Neural cell (in vitro differentiated cells): ENCODE results near the gene MOB2. TPM values are rescaled to one million over a fixed set of nuclear protein-coding genes. Genes with fewer than 3 reads are reported as not detected.

ENCODE experiments used
- H2AFZ ChIP-seq: fragments of 200-600, 300-800 bp; sonication (generic), shearing (Covaris generic); 2 replicates; pipeline ENCODE4 v1.6.0; 2014; ENCODE audit warnings: low read depth, mild to moderate bottlenecking, antibody characterized with exemption, low read length, moderate library complexity
- H3F3A ChIP-seq: fragments of 200-600 bp; shearing (Covaris generic); 2 replicates; pipeline ENCODE4 v1.6.1; 2016; ENCODE audit warnings: mild to moderate bottlenecking, moderate library complexity, mixed read lengths, antibody characterized with exemption, low read length; ENCODE audit not compliant: insufficient read depth, poor library complexity, severe bottlenecking
- H3K27ac ChIP-seq: fragments of 200-600, 300-800 bp; sonication (generic), shearing (Covaris generic); 2 replicates; pipeline ENCODE4 v1.5.1; 2014; ENCODE audit warnings: mild to moderate bottlenecking, low read length, moderate library complexity
- H3K27me3 ChIP-seq: fragments of 300-800, 200-600 bp; sonication (generic), shearing (Covaris generic); 2 replicates; pipeline ENCODE4 v1.6.0; 2014; ENCODE audit warnings: mild to moderate bottlenecking, low read depth, low read length, moderate library complexity; ENCODE audit not compliant: insufficient read depth
- H3K36me3 ChIP-seq: fragments of 300-800, 200-600 bp; sonication (generic), shearing (Covaris generic); 2 replicates; pipeline ENCODE4 v1.5.1; 2014; ENCODE audit warnings: mild to moderate bottlenecking, antibody characterized with exemption, low read length, moderate library complexity; ENCODE audit not compliant: insufficient read depth
- H3K4me2 ChIP-seq: fragments of 300-800, 200-600 bp; sonication (generic), shearing (Covaris generic); 2 replicates; pipeline ENCODE4 v1.6.0; 2014; ENCODE audit warnings: mild to moderate bottlenecking, low read length
- H3K4me3 ChIP-seq: fragments of 300-800, 200-600 bp; sonication (generic), shearing (Covaris generic); 2 replicates; pipeline ENCODE4 v1.5.1; 2014; ENCODE audit warnings: mild to moderate bottlenecking, low read length, moderate library complexity
- H3K79me2 ChIP-seq: fragments of 200-600 bp; shearing (Covaris generic); replicated peaks from 2 replicates; pipeline ENCODE4 v1.6.0; 2014; ENCODE audit warnings: mild to moderate bottlenecking, low read length, moderate library complexity; ENCODE audit not compliant: insufficient read depth
- H3K9ac ChIP-seq: fragments of 300-800, 200-600 bp; sonication (generic), shearing (Covaris generic); 2 replicates; pipeline ENCODE4 v1.6.1; 2016; ENCODE audit warnings: mild to moderate bottlenecking, low read length, mixed read lengths
- H3K9me2 ChIP-seq: fragments of 200-600 bp; shearing (Covaris generic); 2 replicates; pipeline ENCODE4 v1.6.1; 2016; ENCODE audit warnings: mild to moderate bottlenecking, low read length, mixed read lengths; ENCODE audit not compliant: insufficient read depth
- H3K9me3 ChIP-seq: fragments of 200-600, 300-800 bp; sonication (generic), shearing (Covaris generic); 2 replicates; pipeline ENCODE4 v1.6.1; 2016; ENCODE audit warnings: mild to moderate bottlenecking, mixed run types, low read length, moderate library complexity, mixed read lengths
- H4K20me1 ChIP-seq: fragments of 200-600 bp; shearing (Covaris generic); 2 replicates; pipeline ENCODE4 v1.6.1; 2016; ENCODE audit warnings: mild to moderate bottlenecking, mixed run types; ENCODE audit not compliant: insufficient read depth
- CTCF ChIP-seq: fragments of 450-650 bp; IDR thresholded peaks from 2 replicates; pipeline ENCODE4 v1.5.1; 2014; ENCODE audit warnings: antibody characterized with exemption, mild to moderate bottlenecking, moderate library complexity; ENCODE audit not compliant: poor library complexity, severe bottlenecking
- EP300 ChIP-seq: fragments of 450-650 bp; conservative IDR thresholded peaks from 2 replicates; pipeline ENCODE4 v1.6.1; 2014; ENCODE audit warnings: antibody characterized with exemption, mild to moderate bottlenecking, moderate library complexity; ENCODE audit not compliant: poor library complexity, severe bottlenecking
- EZH2 ChIP-seq: fragments of 200-600, 300-800 bp; shearing (Covaris generic), sonication (generic); IDR thresholded peaks from 2 replicates; pipeline ENCODE4 v1.6.1; 2014; ENCODE audit warnings: antibody characterized with exemption, low read length, borderline replicate concordance, mild to moderate bottlenecking; ENCODE audit not compliant: insufficient read depth, poor library complexity, severe bottlenecking
- MXI1 ChIP-seq: fragments of 450-650 bp; conservative IDR thresholded peaks from 2 replicates; pipeline ENCODE4 v1.6.1; 2014; ENCODE audit warnings: antibody characterized with exemption, mild to moderate bottlenecking; ENCODE audit not compliant: poor library complexity, severe bottlenecking
- POLR2AphosphoS5 ChIP-seq: IDR thresholded peaks from 2 replicates; pipeline ENCODE4 v1.6.1; 2012
- TAF1 ChIP-seq: IDR thresholded peaks from 2 replicates; pipeline ENCODE4 v1.6.1; 2012; ENCODE audit warnings: low read depth
- polyA plus RNA-seq: library from polyadenylated mRNA; depleted of rRNA; stranded (reverse); fragments of >200 nt; gene quantifications from 2 replicates; pipeline ENCODE4 v1.2.3, GENCODE V29; 2014
- TF ChIP-seq, protein P1 (sequence below): IDR thresholded peaks from 2 replicates; pipeline ENCODE4 v1.6.1; 2012; ENCODE audit warnings: borderline replicate concordance

The MOB2 gene
- polyA plus RNA-seq, 1 donor from 2014 or later, result 33.2 TPM

- Histone ChIP-seq H3K27ac (no peak overlapping the region), H2AFZ (no peak overlapping the region), H3K9me2 (no peaks in the 10 kb centered on the region), H3K9me3 (no peaks in the 10 kb centered on the region), H3K4me3 (no peak overlapping the region), H3K9ac (no peak overlapping the region), H3K79me2 (no peaks in the 10 kb centered on the region), H3F3A (no peaks in the 10 kb centered on the region), H3K36me3 (no peaks in the 10 kb centered on the region), H4K20me1 (no peaks in the 10 kb centered on the region), H3K27me3 (no peaks in the 10 kb centered on the region), H3K4me2 (no peak overlapping the region)
- TF ChIP-seq, protein P1, sequence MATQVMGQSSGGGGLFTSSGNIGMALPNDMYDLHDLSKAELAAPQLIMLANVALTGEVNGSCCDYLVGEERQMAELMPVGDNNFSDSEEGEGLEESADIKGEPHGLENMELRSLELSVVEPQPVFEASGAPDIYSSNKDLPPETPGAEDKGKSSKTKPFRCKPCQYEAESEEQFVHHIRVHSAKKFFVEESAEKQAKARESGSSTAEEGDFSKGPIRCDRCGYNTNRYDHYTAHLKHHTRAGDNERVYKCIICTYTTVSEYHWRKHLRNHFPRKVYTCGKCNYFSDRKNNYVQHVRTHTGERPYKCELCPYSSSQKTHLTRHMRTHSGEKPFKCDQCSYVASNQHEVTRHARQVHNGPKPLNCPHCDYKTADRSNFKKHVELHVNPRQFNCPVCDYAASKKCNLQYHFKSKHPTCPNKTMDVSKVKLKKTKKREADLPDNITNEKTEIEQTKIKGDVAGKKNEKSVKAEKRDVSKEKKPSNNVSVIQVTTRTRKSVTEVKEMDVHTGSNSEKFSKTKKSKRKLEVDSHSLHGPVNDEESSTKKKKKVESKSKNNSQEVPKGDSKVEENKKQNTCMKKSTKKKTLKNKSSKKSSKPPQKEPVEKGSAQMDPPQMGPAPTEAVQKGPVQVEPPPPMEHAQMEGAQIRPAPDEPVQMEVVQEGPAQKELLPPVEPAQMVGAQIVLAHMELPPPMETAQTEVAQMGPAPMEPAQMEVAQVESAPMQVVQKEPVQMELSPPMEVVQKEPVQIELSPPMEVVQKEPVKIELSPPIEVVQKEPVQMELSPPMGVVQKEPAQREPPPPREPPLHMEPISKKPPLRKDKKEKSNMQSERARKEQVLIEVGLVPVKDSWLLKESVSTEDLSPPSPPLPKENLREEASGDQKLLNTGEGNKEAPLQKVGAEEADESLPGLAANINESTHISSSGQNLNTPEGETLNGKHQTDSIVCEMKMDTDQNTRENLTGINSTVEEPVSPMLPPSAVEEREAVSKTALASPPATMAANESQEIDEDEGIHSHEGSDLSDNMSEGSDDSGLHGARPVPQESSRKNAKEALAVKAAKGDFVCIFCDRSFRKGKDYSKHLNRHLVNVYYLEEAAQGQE, result no peak
- TF ChIP-seq POLR2AphosphoS5 (no peak), MXI1 (no peak), EP300 (no peak), EZH2 (no peak), TAF1 (no peak)
Measured at GRCh38 chr11:1468473-1469066, 18.0 kb downstream of the MOB2 start.

GRCh38 chr11:1468002-1468401 is 18.6 kb downstream of the MOB2 start:
- Histone ChIP-seq H3K9me2 (no peaks in the 10 kb centered on the region), H3K4me2 (no peak overlapping the region), H3K9me3 (no peaks in the 10 kb centered on the region), H3K79me2 (no peaks in the 10 kb centered on the region), H4K20me1 (no peaks in the 10 kb centered on the region), H3K4me3 (no peak overlapping the region), H2AFZ (no peak overlapping the region), H3K9ac (no peak overlapping the region), H3F3A (no peaks in the 10 kb centered on the region), H3K27ac (no peak overlapping the region), H3K27me3 (no peaks in the 10 kb centered on the region), H3K36me3 (no peaks in the 10 kb centered on the region)
- peak; percentile 28 for TF ChIP-seq POLR2AphosphoS5
- TF ChIP-seq, protein P1, result no peak

DNA sequence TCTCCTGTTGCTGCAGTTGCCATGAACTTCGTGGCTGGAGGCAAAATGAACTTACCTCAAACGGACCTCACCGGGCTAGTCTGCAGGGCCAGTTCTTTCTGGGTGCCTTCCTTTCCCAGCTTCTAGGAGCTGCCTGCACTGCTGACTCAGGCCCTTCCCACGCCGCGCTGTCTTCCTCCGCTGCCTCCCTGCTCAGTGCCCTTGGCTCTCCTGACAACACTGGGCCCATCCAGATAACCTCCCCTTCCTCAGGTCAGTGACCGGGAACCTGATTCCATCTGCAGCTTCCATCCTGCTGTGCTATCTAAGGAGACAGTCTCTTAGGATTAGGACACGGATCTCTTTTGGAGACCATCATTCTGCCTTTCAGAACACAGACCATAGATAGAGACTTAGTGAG is 19.3 kb downstream of the MOB2 start:
- Histone ChIP-seq H3K9me2 (no peaks in the 10 kb centered on the region), H3K79me2 (no peaks in the 10 kb centered on the region), H3K27me3 (no peaks in the 10 kb centered on the region), H3K36me3 (no peaks in the 10 kb centered on the region), H3K9ac (no peak overlapping the region), H3K4me3 (no peak overlapping the region), H3K27ac (no peak overlapping the region), H4K20me1 (no peaks in the 10 kb centered on the region), H2AFZ (no peak overlapping the region), H3K4me2 (no peak overlapping the region), H3K9me3 (no peaks in the 10 kb centered on the region), H3F3A (no peaks in the 10 kb centered on the region)
- no peak for TF ChIP-seq CTCF
